ENCODE measurements around the gene CIAPIN1.

Gene CIAPIN1

GRCh38 chr16:57485916-57486857, 39.0 kb upstream of the CIAPIN1 start, which contains the start of gene DOK4:
Gene DOK4 (minus strand): TSS chr16:57486493. CDS start chr16:57479507, 6,986 bp downstream.
- TF ChIP-seq POLR2AphosphoS5 (IDR thresholded peaks at IDR 0.05; ENCODE audit: low read depth, low read length) (no peak), SIN3A (IDR thresholded peaks at IDR 0.05; ENCODE audit: borderline replicate concordance, insufficient read depth, low read length) (no peak), REST (IDR thresholded peaks at IDR 0.05; ENCODE audit: insufficient read depth in 1 of 2, low read depth in 2 of 2, low read length in 2 of 2) (no peak), TAF1 (IDR thresholded peaks at IDR 0.05; ENCODE audit: borderline replicate concordance, insufficient read depth, low read length) (peak; percentile 59; the same call in 1 of the 2 replicates), FOXP2 (optimal IDR thresholded peaks at IDR 0.05; ENCODE audit: borderline replicate concordance, extremely low read depth, extremely low read length, insufficient read depth) (peak; percentile 49)

- TF ChIP-seq REST (IDR thresholded peaks at IDR 0.05; ENCODE audit: insufficient read depth in 1 of 2, low read depth in 2 of 2, low read length in 2 of 2) (no peak), POLR2AphosphoS5 (IDR thresholded peaks at IDR 0.05; ENCODE audit: low read depth, low read length) (no peak), TAF1 (IDR thresholded peaks at IDR 0.05; ENCODE audit: borderline replicate concordance, insufficient read depth, low read length) (no peak), SIN3A (IDR thresholded peaks at IDR 0.05; ENCODE audit: borderline replicate concordance, insufficient read depth, low read length) (no peak)
Measured at GRCh38 chr16:57485091-57485915, 38.1 kb upstream of the CIAPIN1 start.

- TF ChIP-seq POLR2AphosphoS5 (IDR thresholded peaks at IDR 0.05; ENCODE audit: low read depth, low read length): no peak
- no peak for TF ChIP-seq REST (IDR thresholded peaks at IDR 0.05; ENCODE audit: insufficient read depth in 1 of 2, low read depth in 2 of 2, low read length in 2 of 2)
- no peak for TF ChIP-seq FOXP2 (optimal IDR thresholded peaks at IDR 0.05; ENCODE audit: borderline replicate concordance, extremely low read depth, extremely low read length, insufficient read depth)
- TF ChIP-seq TAF1 (IDR thresholded peaks at IDR 0.05; ENCODE audit: borderline replicate concordance, insufficient read depth, low read length): no peak
- no peak for TF ChIP-seq SIN3A (IDR thresholded peaks at IDR 0.05; ENCODE audit: borderline replicate concordance, insufficient read depth, low read length)
Measured at GRCh38 chr16:57484515-57485005, 37.4 kb upstream of the CIAPIN1 start.

GRCh38 chr16:57483725-57484514, 36.7 kb upstream of the CIAPIN1 start:
- no peak for TF ChIP-seq FOXP2 (optimal IDR thresholded peaks at IDR 0.05; ENCODE audit: borderline replicate concordance, extremely low read depth, extremely low read length, insufficient read depth)

Data from PFSK-1 (cell line).